GM19397 (cell line): ENCODE measurements around the gene IFNA8.
"Not testable (repeated sequence)": the region's sequence is repeated elsewhere in the genome, so short reads cannot be mapped to it uniquely, and the experiment has no call there.

Source experiments
- ATAC-seq: cut with Tn5 transposase; IDR thresholded peaks from one replicate; pipeline ENCODE4 v1.9.1; 2021; ENCODE audit warnings: mild to moderate bottlenecking, moderate library complexity; ENCODE audit not compliant: unreplicated experiment

IFNA8 gene

DNA sequence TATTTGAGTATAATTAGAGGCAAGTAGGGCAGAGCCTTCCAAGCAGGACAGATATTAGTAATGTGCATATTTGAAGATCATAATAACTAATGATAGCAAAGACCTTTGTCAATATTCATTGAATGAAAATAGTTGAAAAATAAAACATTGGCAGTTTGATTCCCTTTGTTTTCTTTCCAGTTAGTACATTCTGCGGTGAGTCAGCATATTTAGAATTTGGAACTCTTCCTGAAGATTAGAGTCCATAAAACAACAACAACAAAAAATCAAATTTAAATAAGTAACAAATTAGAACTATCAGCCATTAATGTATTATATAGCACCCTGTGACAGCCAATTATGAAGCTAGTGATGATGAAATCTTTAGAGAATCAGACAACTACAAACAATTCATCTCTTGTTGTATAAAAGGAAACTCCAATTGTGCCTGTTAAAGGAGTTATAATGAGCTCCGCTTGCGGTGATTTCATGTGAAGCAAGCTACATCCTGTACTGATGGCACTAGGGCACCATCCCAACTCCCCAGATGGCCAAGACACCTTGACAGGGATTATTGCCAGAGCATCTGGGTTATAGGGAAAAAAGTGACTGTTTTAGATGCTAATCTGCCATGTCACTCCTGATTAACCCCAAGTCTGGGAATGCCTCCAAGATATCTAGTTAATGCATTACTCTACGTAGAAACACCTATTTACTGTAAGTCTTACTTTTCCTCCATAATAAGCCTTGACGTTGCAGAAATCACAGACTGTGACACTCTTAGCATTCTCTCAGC, 6.8 kb downstream of the IFNA8 start:
- no peak for ATAC-seq

DNA sequence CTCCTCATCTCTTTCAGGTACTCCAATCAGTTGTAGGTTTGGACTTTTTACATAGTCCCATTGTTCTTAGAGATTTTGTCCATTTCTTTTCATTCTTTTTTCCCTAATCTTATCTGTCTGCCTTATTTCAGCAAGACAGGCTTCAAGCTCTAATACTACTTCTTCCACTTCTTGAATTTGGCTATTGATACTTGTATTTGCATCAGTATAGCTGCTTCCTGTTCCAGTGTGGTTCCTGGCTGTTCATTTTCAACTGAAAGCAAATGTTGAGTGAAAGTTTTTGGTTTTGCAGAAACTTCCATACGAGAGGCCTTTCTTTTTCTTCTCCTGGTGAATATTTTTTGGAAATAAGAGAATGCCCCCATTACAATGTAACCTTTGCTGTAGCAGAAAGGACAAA, 19.3 kb downstream of the IFNA8 start:
- ATAC-seq = no peak

DNA sequence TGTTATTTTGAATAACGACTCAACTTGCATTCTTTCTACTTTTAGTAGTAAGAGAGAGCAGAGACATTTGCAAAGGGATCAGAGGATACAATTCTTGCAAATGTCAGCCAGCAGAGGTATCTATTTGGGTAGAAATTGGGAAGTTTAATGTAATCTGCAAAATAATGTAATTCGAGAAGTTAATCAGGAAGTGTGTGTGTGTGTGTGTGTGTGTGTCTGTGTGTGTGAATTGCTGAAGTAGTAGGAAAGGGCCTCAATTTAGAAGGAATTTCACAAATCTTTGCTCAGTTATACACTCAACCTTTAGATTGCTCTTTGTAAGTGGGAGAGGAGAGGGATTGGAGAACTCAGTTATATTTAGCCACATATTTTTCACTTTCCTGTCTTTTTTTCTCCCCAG, 20.3 kb downstream of the IFNA8 start:
- ATAC-seq = no peak

DNA sequence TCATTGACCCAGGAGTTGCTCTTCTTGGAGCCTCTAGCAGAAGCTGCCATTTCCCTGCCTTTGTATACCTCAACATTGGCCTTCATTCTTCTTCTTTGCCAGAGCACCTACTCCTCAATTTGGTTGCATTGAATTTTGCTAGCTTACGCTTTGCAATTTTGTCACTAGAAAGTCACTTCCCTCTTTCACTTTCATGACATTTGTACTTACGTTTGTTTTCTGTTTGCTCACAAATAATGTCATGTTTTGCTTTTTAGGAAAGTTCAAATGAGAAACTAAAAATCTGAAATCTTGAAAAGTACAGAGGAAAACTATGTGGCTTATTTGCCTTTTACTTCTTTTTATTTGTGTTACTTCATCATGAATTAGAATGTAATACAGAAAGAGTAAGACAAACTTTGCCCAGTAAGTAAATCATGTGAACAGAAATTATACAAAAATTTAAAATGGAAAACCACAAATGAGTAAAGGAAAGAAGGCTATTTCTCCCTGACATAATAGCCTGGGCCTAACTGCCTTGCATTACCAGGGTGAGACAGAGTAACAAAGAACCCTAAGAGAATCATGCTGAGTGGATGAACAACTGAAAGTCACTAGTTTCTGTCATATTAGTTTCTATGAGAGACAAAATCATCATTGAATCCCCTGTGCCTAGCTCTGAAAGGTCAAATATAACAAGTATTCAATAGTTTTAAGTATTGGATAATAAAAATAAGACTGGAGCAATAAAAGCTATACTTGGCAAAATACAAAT, 23.9 kb downstream of the IFNA8 start:
- ATAC-seq = peak; percentile 62

DNA sequence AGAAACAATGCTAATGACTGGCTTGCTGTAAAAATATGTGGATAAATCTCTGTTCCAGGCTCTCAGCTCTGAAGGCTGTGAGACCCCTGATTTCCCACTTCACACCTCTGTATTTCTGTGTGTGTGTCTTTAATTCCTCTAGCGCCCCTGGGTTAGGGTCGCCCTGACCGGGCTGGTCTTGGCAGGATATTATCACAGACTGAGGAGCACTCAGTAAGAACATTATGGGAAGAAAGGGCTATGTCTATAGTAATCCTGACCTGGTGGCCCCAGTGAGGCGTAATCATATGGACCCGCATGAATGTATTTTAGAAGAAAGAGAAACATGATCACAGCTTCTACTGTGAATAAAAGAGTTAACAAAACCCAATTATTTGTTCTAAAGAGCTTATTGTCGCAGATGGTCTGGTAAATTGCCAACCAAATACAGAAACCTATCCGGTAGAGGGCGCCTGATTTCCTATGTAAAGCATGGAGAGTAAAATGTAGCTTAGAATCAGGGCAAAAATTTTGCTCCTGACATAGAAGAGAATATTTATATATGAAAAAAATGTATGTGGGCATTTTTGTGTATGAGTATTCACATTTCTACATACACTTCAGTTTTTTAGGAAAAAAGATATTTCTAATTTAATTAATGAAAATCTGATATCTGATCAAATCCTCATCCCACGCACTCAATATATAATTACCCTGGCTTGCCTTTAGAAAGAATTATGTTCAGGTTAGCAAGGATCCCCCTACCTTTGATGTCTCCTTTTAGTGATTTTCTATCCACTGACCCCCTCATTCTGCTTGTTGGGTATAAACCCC, 25.5 kb downstream of the IFNA8 start:
- no peak for ATAC-seq

DNA sequence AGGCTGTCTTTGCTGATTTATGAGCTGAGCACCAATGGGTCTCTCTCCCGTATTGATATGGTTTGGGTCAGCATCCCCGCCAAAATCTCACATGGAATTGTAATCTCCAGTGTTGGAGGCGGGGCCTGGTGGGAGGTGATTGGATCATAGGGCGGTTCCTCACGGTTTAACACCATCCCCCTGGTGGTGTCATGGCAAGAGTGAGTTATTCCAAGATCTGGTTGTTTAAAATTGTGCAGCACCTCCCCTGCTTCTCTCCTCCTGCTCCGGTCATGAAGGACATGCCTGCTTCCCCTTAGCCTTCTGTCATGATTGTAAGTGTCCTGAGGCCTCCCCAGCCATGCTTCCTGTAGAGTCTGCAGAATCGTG, 26.1 kb downstream of the IFNA8 start:
- ATAC-seq = not testable (repeated sequence)

DNA sequence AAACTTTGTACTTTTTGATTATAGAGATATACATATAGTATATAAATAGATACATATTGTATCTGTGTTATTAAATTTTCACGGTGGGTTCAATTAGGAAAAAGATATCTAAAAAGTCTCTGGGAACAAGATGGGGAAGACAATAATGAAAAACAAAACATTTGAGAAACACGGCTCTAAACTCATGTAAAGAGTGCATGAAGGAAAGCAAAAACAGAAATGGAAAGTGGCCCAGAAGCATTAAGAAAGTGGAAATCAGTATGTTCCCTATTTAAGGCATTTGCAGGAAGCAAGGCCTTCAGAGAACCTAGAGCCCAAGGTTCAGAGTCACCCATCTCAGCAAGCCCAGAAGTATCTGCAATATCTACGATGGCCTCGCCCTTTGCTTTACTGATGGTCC, 31.2 kb downstream of the IFNA8 start, which contains the start of gene IFNA1:
TSS of gene IFNA1 (plus strand) at position 301 of the 400 bp plus-strand sequence. CDS start at position 370, 69 bp downstream.
- no peak for ATAC-seq

DNA sequence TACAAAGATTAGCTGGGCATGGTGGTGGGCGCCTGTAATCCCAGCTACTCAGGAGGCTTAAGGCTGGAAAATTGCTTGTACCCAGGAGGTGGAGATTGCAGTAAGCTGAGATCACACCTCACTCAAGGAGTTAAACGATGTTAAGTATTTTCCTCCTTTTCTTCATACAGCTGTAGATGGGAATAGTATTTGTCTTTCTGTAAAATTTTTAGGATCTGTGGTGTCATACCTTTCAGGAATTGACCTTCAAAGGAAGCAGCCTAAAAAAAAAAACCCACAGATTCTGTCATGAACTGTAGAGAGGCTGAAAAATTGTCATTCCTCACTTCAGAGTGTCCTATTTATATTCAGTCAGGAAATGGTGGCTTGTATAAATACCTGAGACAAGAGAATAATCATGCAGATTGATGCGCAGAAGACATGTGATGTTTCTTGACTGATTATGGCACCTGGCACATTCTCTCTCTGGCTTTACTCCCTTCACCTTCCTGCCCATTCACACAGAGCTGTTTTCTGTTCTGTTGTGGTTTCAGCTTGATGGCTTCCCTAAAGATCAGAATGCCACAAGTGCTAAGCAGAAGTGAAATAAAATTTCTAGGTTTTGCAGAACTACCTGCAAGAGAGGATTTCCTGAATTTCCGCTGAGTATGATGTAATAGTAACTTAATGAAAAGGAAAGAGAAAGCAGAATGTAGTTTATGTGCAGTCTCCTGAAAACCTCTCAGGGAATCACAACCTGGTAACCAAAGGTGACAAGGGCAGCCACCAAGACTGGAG, 35.1 kb downstream of the IFNA8 start:
- ATAC-seq = peak; percentile 91

DNA sequence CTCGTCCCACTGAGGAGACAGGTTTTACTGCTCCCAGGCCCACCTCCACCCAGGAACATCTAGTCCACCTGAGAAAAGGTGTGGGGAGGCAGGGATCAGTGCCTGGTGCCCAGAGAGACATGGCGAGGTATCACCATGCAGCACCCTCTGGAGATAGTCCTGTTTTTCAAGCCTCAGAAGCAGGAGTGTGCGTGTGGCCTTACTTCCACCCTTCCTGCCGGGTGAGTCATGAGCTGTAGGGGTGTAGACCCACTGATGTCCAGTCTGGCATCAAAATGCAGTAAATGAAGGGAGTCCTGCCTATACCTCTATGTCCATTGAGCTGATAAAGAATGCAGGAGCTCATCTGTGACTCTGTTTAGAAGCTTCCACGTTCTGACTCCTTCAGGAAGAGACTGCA, 40.4 kb downstream of the IFNA8 start:
- not testable (repeated sequence) for ATAC-seq

DNA sequence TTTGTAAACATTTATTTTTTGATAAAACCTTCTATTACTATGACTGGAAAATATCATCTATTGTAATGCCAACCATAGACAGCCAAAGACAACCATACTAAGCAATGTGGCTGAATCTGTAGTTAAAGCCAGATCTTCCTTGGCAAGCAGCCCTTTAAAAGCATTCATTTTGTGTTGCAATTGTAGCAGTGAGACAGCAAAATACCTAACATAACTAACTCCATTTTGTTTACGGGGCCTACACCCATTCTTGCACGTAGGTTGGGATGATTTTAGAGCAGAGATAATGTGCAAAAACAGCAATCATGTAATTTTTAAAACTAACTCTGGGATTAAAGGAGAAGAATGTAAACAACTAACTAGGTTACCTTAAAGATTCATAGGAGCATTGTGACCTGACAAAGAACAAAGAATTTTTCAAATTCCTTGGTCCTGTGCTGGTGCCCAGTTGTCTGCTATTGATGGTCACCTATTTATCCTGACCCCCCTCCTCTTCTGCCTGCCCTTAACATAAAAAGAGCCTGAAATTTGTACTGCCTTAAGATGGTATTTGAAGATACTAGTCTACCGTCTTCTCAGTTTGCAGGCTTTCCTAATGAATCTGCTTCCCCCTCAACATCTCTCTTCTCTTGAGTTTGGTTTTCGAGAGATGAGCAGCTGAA, 41.9 kb downstream of the IFNA8 start:
- ATAC-seq = no peak

DNA sequence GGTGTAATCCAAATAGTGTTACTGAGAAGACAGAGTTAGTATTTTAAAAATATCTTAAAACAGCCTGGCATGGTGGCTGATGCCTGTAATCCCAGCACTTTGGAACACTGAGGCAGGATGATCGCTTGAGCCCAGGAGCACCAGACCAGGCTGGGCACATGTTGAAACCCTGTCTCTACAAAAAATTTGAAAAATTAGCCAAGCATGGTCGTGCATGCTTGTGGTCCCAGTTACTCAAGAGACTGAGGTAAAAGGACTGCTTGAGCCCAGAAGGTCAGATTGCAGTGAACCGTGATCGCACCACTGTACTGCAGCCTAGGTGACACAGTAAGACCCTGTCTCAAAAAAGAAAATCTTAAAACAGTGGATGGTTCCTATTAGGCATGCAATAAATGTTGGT, 43.8 kb downstream of the IFNA8 start:
- ATAC-seq = no peak

DNA sequence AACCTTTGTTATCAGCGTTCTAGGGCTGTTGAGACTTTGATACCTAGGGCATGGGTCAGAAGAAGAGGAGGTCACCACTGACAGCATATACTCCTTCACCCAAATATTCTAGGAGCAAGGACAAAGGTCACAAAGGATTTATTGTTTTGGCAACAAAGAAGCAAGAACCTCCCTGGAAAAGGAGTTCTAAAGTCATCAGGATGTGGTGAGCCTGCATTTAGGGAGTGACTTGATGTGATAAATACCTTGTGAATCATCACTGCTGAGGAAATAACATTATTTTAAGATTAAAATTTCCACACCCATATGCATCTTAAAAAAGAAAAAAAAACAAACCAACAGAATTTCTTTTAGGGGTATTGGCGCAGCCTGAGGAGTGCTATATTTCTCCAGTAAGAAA, 45.2 kb downstream of the IFNA8 start:
- ATAC-seq = no peak

DNA sequence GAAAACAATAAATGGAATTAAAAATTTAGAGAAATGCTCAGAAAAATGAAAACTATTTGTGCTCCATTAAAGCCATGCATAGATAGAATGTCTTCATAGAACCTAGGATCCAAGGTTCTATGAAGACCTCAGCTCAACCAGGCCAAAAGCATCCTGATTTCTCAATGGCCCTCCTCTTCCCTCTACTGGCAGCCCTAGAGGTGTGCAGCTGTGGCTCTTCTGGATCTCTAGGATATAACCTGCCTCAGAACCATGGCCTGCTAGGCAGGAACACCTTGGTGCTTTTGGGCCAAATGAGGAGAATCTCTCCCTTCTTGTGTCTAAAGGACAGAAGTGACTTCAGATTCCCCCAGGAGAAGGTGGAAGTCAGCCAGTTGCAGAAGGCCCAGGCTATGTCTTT, 46.4 kb downstream of the IFNA8 start:
- peak; percentile 93 for ATAC-seq
